Activated CD8-positive, alpha-beta memory T cell treated with anti-CD3 and anti-CD28 coated beads, Interleukin-2, amount 50 U/mL, for 24 hours (primary cell): ENCODE results near the gene CKAP2L.
"Not testable (repeated sequence)": the region's sequence is repeated elsewhere in the genome, so short reads cannot be mapped to it uniquely, and the experiment has no call there.

Experiments used
- DNase-seq: peaks from one replicate; pipeline ENCODE4 v3.0.0-alpha.2; 2020; ENCODE audit errors: extremely low read depth

CKAP2L gene

DNA sequence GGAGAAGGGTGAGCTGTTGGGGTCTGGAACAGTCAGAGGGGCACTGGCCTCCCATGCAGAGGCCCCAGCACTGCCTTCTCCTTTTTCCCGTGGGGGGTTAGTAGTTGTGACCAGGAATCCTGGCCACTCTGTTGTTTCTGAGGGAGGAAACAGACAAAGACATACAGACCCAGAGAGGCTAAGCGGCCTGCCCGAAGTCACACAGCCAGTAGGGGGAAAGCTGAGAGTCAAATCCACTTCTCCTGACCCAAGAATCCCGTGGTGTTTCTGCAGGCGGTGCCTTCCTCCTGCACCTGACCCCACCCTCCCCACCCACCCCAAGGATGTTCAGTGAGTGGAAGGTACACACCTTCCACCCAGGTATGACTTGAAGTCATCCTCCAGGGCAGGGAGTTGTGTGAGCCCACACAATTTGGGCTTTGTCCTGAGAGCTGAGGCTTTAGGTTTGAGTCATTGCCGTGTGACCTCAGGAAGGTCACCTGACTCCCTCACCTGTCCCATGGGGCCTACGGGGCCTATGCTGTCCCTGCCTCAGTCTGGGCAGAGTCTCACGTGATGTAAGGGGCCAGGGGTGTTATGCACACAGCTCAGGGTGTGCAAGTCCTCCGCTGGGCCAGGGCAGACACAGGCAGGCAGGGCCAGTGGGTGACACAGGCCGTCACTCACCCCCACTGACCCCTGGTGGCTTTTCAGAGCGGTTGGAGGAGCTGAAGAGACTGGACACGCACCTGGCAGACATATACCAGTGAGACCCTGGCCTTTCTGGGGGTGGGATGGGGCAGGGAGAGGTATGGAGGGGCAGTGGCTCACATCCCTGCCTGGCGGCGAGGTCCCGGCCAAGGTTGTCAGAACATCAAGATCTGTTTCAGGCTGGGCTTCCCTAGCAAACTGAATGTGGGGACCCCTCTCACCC, 38.6 kb downstream of the CKAP2L start:
- DNase-seq, result no peak

DNA sequence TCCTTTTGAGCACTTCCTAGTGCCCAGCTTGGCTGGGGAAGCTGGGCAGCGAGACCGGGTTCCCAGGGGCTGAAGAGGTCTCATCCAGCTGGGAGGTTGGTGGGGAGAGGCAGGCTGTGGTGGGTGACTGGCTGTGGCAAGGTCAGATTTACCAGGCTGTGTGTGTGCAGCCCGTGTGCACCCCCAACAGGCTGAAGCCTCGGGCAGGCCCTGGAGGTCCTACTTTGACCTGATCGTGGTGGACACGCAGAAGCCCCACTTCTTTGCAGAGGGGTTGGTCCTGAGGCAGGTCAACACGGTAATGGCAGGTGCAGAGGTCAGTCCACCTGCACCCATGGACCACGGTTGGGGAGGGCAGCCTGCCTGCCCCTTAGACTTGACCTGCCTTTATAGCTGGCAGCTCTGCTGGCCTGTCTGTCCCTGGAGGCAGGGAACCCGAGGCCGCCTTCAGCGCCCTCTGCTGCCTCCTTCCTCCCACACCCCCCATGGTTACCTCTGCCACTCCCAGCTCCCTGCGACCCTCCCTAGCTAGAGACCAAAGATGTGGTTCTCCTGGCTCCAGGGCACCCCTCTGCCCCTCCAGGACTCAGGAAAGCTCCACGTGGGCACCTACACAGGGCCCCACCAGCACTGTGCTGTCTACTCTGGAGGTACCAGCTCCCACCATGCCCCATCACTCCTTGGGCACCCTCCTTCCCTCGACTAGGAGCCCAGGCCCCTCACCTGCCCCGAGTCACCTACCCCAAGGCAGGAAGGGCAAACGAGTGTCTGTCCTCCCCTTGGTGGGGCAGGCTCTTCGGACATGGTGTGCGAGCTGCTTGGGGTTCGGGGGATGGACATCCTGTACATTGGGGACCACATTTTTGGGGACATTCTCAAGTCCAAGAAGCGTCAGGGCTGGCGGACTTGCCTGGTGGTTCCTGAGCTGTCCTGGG, 39.6 kb downstream of the CKAP2L start:
- DNase-seq, result no peak

DNA sequence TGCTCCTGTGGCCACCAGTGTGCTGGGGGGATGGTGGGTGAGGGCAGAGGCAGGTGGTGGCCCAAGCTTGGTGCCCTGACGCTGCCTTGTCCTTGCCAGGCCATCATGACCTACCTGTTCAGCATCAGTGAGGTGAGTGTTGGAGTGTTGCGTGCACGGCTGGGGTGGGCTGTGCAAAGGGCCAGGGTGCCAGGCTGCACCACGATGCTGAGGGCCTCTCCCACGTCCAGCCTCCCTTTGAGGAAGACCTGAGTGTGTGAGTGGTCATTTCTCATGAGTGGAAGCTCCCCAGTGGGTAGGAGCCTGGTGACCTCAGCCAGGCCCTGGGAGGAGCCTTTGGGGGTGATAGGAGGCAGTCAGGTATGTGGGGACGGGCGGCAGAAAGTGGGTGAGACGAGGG, 40.4 kb downstream of the CKAP2L start:
- DNase-seq, result no peak

DNA sequence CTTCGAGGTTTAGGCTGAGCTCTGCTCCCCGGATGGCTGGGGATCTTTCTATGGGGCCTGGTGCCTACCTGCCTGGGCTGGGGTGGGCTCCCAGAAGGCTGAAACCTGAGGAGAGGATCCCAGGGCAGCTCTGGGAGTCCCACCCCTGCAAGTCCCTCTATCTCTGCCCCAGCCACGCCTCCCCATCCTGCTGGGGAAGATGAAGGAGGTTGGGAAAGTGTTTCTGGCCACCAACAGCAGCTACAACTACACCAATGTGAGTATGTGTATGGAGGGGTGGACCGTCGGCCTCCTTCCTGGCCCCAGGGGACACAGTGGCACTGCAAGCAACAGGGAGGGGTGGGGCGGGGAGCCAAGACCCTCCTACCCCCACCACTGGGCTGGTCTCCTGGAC, 40.9 kb downstream of the CKAP2L start:
- DNase-seq, result no peak

GRCh38 chr2:112722816-112723546, 41.4 kb downstream of the CKAP2L start:
- no peak for DNase-seq

- DNase-seq, result no peak
Measured at GRCh38 chr2:112721819-112722522, 42.4 kb downstream of the CKAP2L start.

- DNase-seq, result no peak
Measured at GRCh38 chr2:112720785-112721184, 43.6 kb downstream of the CKAP2L start, which contains the start of gene NT5DC4. TSS of gene NT5DC4 (plus strand) at chr2:112721020. CDS start at chr2:112721080, 60 bp downstream.

DNA sequence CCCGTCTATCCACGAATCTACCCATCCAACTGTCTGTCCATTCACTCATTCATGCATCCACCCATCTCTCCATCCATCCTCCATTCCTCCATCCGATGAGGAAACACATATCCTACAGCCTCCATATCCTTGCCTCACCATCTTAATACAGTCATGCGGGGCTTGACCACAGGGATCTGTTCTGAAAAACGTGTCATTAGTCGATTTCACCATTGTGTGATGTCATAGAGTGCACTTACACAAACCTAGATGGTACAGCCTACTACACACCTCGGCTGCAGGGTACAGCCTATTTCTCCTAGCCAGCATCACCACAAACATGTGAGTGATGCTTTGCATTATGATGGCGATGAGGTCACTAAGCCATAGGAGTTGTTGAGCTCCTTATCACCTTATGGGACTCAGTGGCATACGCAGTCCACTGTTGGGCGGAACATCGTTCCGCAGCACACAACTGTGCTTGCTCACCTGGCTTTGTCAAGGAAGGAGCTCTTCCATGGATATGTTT, 45.5 kb downstream of the CKAP2L start:
- no peak for DNase-seq

GRCh38 chr2:112716826-112717352, 47.5 kb downstream of the CKAP2L start:
- DNase-seq, result not testable (repeated sequence)

DNA sequence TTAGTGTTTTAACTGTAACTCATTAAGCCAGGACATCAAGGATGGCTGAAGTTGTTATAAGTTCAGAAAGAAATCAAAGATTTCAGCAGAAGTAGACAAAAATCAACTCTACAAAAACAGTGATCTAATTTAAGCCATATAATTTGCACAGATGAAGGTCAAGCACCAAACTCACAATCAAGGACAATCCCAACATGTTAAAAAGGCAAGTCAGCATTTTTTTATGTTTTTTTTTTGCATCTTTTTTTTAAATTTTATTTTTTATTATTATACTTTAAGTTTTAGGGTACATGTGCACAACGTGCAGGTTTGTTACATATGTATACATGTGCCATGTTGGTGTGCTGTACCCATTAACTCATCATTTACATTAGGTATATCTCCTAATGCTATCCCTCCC, 48.3 kb downstream of the CKAP2L start:
- not testable (repeated sequence) for DNase-seq

- no peak for DNase-seq
Measured at GRCh38 chr2:112714836-112715631, 49.4 kb downstream of the CKAP2L start.

DNA sequence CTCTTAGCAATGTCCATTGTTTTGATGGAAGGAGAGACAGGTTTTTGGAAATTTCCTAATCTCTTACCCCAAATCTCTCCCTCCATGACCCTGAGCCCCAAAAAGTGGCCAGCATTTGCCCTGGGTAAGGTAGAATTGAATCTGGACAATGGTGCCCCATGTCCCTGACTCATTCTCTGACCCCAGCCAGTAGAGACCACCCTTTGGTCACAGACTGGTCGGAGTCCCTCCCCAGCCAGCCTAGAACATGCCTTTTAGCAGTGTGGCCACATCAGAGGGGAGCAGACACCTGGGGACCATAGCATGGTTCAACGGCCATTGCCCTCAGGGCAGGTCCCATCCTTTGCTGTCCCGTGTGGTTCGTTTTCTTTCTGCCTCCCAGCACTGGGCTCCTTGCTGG, 50.1 kb downstream of the CKAP2L start:
- DNase-seq, result no peak

DNA sequence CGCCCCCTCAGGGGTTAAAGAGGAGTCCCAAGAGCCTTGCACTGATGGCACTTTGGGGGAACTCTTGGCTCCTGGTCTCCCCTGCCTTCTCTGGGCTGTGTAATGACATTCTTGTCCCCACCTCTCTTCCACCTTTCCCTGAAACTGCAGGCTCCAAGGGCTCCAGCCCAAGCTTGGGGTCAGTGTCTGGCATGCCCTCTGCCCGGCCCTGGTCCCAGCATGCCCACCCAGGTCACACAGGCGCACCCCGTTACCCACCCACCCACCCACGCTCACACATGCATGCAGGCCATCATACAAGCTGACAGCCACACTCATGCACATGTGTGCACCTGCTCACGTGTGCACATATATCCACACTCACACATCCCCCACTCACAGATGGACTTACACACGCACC, 50.5 kb downstream of the CKAP2L start:
- DNase-seq, result no peak

DNA sequence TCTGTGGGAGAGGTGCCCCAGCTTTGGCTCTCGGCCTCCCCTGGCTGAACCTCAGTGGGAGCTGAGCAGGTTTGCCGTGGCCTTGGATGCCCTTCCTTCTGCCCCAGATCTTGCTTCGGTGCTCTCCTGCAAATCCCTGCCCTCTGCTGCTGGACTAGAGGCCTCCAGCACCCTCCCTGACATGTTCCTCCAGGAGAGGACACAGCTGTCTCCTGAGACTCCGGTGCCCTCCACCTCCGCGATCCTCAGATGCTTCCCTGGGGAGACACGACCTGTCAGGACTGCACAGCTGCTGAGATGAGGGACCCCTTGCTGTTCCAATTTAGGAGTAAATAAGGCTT, 50.9 kb downstream of the CKAP2L start:
- DNase-seq, result no peak

DNA sequence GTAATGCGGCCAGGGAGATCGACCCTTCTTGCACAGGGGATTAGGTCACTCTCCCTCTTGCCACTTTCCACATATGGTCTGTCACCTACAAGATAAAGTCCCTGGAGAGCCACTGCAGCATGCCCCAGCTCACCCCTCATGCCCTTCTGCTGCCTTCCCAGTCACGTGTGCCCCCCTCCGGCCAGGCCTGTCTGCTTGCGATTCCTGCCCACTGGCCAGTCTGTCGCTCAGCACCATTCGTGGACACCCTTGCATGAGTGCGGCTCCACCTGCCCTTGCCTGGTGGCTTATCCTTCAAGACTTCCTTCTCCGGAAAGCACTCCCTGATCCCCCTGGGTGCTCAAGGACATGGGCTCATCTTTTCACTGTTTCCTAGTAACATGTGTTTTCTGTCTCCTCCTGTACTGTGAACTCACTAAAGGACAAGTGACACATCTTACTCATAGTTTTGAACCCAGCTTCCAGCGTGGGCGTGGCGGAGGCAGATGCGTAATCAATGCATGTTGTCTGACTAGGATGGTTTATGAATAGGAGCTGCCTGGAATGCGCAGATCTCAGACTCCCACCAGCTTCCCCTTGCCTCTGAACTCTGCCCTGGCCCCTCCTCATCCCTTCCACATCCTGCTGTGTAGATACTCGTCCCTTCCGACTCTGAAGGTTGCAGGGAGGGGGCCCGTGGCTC, 51.4 kb downstream of the CKAP2L start:
- DNase-seq, result no peak

GRCh38 chr2:112712465-112712864, 51.9 kb downstream of the CKAP2L start:
- no peak for DNase-seq

- DNase-seq, result no peak
Measured at GRCh38 chr2:112710956-112711750, 53.3 kb downstream of the CKAP2L start.

DNA sequence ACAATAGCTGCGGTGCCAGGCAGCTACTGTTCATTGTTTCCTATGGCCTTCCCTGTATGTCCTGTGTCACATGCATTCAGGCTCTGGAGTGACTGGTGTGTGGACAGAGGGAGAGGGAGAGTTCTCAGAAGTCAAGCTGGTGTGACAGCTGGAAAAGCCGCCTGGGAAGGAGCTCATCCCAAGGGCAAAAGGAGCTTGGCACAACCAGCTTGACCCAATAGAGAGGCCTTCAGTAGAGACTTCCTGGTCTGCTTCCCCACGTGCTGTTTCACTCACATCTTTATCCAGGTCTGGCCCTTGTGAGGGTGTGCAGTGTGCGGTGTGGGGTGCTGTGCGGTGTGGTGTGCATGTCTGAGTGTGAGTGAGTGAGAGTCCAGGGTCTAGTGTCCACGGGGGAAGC, 54.7 kb downstream of the CKAP2L start:
- DNase-seq, result no peak

GRCh38 chr2:112708968-112709367, 55.4 kb downstream of the CKAP2L start:
- DNase-seq, result no peak
